HepG2 (cell line): ENCODE measurements around the gene SRBD1. TPM values are rescaled to one million over a fixed set of nuclear protein-coding genes. Genes with fewer than 3 reads are reported as not detected.

ENCODE experiments used
- ARNT ChIP-seq: fragments of 450-650 bp; IDR thresholded peaks from 2 replicates; pipeline ENCODE4 v1.6.1; 2017
- ARNT2 ChIP-seq: sonication (generic); formaldehyde crosslinking; IDR thresholded peaks from 2 replicates; pipeline ENCODE4 v1.8.0; 2022; ENCODE audit warnings: mild to moderate bottlenecking, low read depth, missing genetic modification reagents, moderate library complexity
- DR1 ChIP-seq: sonication (generic); formaldehyde crosslinking; IDR thresholded peaks from 2 replicates; pipeline ENCODE4 v1.8.0; 2021; ENCODE audit warnings: mild to moderate bottlenecking, missing genetic modification reagents, inconsistent platforms
- FOXK1 ChIP-seq: sonication (generic); formaldehyde crosslinking; IDR thresholded peaks from 2 replicates; pipeline ENCODE4 v1.4.0; 2020; ENCODE audit warnings: low read depth, missing genetic modification reagents, borderline replicate concordance
- KDM4B ChIP-seq: sonication (generic); formaldehyde crosslinking; IDR thresholded peaks from 2 replicates; pipeline ENCODE4 v1.4.0; 2020; ENCODE audit warnings: missing genetic modification reagents
- KMT2A ChIP-seq: sonication (generic); formaldehyde crosslinking; IDR thresholded peaks from 2 replicates; pipeline ENCODE4 v1.4.0; 2020; ENCODE audit warnings: missing genetic modification reagents
- PHB2 ChIP-seq: fragments of 450-650 bp; IDR thresholded peaks from 2 replicates; pipeline ENCODE4 v1.6.1; 2018; ENCODE audit not compliant: partially characterized antibody
- POLR2AphosphoS5 ChIP-seq: IDR thresholded peaks from 2 replicates; pipeline ENCODE4 v1.6.1; 2012; ENCODE audit warnings: low read depth, low read length
- RAD51 ChIP-seq: fragments of 450-650 bp; IDR thresholded peaks from 2 replicates; pipeline ENCODE4 v1.6.1; 2016; ENCODE audit warnings: borderline replicate concordance
- REXO4 ChIP-seq: sonication (generic); formaldehyde crosslinking; IDR thresholded peaks from 2 replicates; pipeline ENCODE4 v1.8.0; 2022; ENCODE audit warnings: missing genetic modification reagents, mild to moderate bottlenecking, borderline replicate concordance
- SIX4 ChIP-seq: sonication (generic); formaldehyde crosslinking; IDR thresholded peaks from 2 replicates; pipeline ENCODE4 v1.4.0; 2020; ENCODE audit warnings: missing genetic modification reagents
- SUZ12 ChIP-seq: fragments of 150-350 bp; IDR thresholded peaks from 2 replicates; pipeline ENCODE4 v1.6.1; 2014; ENCODE audit warnings: low read depth, low read length
- ZMAT3 ChIP-seq: sonication (generic); formaldehyde crosslinking; conservative IDR thresholded peaks from 2 replicates; pipeline ENCODE4 v1.7.0; 2021; ENCODE audit warnings: missing genetic modification reagents
- ZNF136 ChIP-seq: sonication (generic); formaldehyde crosslinking; IDR thresholded peaks from 2 replicates; pipeline ENCODE4 v1.8.1; 2022; ENCODE audit warnings: low read depth, mild to moderate bottlenecking, moderate library complexity, missing genetic modification reagents
- ZNF260 ChIP-seq: sonication (generic); formaldehyde crosslinking; IDR thresholded peaks from 2 replicates; pipeline ENCODE4 v1.4.0; 2020; ENCODE audit warnings: missing genetic modification reagents, low read depth, mild to moderate bottlenecking, borderline replicate concordance
- ZNF317 ChIP-seq: sonication (generic); formaldehyde crosslinking; IDR thresholded peaks from 2 replicates; pipeline ENCODE4 v1.5.0; 2020; ENCODE audit warnings: mild to moderate bottlenecking, missing genetic modification reagents
- ZNF678 ChIP-seq: sonication (generic); formaldehyde crosslinking; IDR thresholded peaks from 2 replicates; pipeline ENCODE4 v1.4.0; 2020; ENCODE audit warnings: mild to moderate bottlenecking, missing genetic modification reagents
- ZNF776 ChIP-seq: sonication (generic); formaldehyde crosslinking; IDR thresholded peaks from 2 replicates; pipeline ENCODE4 v1.4.0; 2020; ENCODE audit warnings: mild to moderate bottlenecking, missing genetic modification reagents
- ZNF777 ChIP-seq: sonication (generic); formaldehyde crosslinking; IDR thresholded peaks from 2 replicates; pipeline ENCODE4 v1.4.0; 2020; ENCODE audit warnings: missing genetic modification reagents
- ZNF782 ChIP-seq: sonication (generic); formaldehyde crosslinking; IDR thresholded peaks from 2 replicates; pipeline ENCODE4 v1.4.0; 2020; ENCODE audit warnings: missing genetic modification reagents, mild to moderate bottlenecking, borderline replicate concordance
- ZNF839 ChIP-seq: sonication (generic); formaldehyde crosslinking; IDR thresholded peaks from 2 replicates; pipeline ENCODE4 v1.4.0; 2020; ENCODE audit warnings: missing genetic modification reagents, mild to moderate bottlenecking, borderline replicate concordance
- polyA plus RNA-seq, 8 experiments: library from polyadenylated mRNA; depleted of rRNA in 3 of 8; stranded (reverse) in 7 of 8; unstranded in 1 of 8; fragments of >200 nt; fragmentation: Illumina TruSeq in 4 of 8; extraction: Trizol in 4 of 8; gene quantifications; 2 replicates each; pipeline versions ENCODE4 v1.2.1 to v1.2.3, GENCODE V29; 2011 to 2016; ENCODE audit warnings: low read depth in 4 of 8, missing spikeins in 1 of 8, mixed read lengths in 1 of 8; ENCODE audit not compliant: insufficient read depth in 1 of 8
- total RNA-seq, 5 experiments: library from RNA; depleted of rRNA; stranded (reverse); fragments of >200 nt; fragmentation: Illumina TruSeq; extraction: Trizol; gene quantifications; 2 replicates each; pipeline ENCODE4 v1.2.3, GENCODE V29; 2016; ENCODE audit warnings: low read depth in 1 of 5
- TF ChIP-seq, protein P1 (sequence below): sonication (generic); formaldehyde crosslinking; IDR thresholded peaks from 2 replicates; pipeline ENCODE4 v1.5.1; 2020; ENCODE audit warnings: missing genetic modification reagents, mild to moderate bottlenecking, borderline replicate concordance
- TF ChIP-seq, protein P2 (sequence below): sonication (generic); formaldehyde crosslinking; IDR thresholded peaks from 2 replicates; pipeline ENCODE4 v1.4.0; 2020; ENCODE audit warnings: mild to moderate bottlenecking, low read depth, missing genetic modification reagents

The SRBD1 gene
- total and polyA plus RNA-seq, 2 of the 13 experiments (the other 11 are each of a cell fraction or from before 2014, with no cell fraction given), result 3.2 to 23.9 TPM

DNA sequence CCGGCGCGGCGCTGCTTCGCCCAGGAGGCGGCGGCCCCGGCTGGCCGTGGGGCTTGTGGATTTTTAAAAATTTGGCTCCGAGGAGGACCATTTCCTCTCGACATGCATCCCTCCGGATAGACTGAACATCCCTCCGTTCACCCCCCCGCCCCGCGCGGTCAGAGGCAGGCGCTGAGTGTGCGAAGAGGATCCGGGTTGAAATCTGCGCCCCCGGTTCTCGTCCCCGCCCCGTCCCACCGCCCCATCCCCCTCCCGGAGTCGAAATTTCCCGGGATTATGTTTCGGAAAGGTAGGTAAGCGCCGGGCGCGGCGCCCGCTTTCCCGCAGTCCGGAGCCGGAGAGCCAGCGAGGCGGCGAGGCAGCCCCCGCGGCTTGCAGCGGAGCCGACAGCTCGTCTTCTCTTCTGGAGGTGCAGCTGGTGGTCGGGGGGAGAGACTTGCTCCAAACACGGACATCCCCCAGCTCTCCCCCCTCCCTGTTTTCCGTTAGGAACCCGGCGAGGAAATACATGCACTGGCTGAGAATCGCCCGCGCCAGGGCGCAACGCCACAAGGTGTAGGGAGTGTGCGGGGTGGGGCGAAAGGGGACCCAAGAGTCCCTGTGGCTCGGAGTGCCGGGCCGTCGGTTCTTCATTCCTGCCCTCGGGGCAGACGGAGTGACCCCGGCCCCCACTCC lies 40.5 kb upstream of the SRBD1 start, which contains the start of gene PRKCE (continued):
- TF ChIP-seq, protein P1, sequence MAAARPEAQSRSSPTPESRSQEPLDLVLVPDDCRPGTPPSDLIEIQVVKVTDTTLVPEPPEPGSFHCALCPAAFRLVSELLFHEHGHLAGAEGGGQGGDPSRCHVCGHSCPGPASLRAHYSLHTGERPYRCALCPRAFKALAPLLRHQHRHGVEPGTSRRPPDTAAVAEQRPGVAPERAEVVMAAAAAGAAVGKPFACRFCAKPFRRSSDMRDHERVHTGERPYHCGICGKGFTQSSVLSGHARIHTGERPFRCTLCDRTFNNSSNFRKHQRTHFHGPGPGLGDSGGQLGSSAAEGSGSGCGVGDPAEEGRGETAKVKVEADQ, result 0 out of 2 replicates have a peak, but pooled peaks have one; percentile 32
- TF ChIP-seq ZMAT3 (CRISPR knock-in tag) (0 out of 2 replicates have a peak, but pooled peaks have one; percentile 45), ZNF777 (CRISPR knock-in tag) (peak; percentile 88), SIX4 (no peak), ARNT2 (CRISPR knock-in tag) (0 out of 2 replicates have a peak, but pooled peaks have one; percentile 48), PHB2 (no peak), RAD51 (no peak), ZNF782 (CRISPR knock-in tag) (no peak), ZNF136 (CRISPR knock-in tag) (no peak), FOXK1 (CRISPR knock-in tag) (no peak), ZNF776 (CRISPR knock-in tag) (peak; percentile 54; the same call in 1 of the 2 replicates), KMT2A (CRISPR knock-in tag) (peak; percentile 26; the same call in 1 of the 2 replicates), ARNT (no peak), ZNF678 (no peak), REXO4 (CRISPR knock-in tag) (no peak), ZNF317 (CRISPR knock-in tag) (no peak), DR1 (CRISPR knock-in tag) (0 out of 2 replicates have a peak, but pooled peaks have one; percentile 6), ZNF260 (CRISPR knock-in tag) (no peak), KDM4B (CRISPR knock-in tag) (no peak), ZNF839 (CRISPR knock-in tag) (0 out of 2 replicates have a peak, but pooled peaks have one; percentile 9), SUZ12 (no peak), POLR2AphosphoS5 (no peak)
- TF ChIP-seq, protein P2, sequence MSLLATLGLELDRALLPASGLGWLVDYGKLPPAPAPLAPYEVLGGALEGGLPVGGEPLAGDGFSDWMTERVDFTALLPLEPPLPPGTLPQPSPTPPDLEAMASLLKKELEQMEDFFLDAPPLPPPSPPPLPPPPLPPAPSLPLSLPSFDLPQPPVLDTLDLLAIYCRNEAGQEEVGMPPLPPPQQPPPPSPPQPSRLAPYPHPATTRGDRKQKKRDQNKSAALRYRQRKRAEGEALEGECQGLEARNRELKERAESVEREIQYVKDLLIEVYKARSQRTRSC (CRISPR knock-in tag), result no peak
